WTC11 (cell line): ENCODE data around the gene DSTN. TPM values are rescaled to one million over a fixed set of nuclear protein-coding genes. Genes with fewer than 3 reads are reported as not detected.

Source experiments
- ATAC-seq: fragments of 200-7000 bp; cut with Tn5 transposase; 2 replicates; pipeline ENCODE4 v1.10.0; 2021; ENCODE audit warnings: mild to moderate bottlenecking, moderate library complexity
- CTCF ChIA-PET: fragments of 300-600 bp; sonication (Branson Sonifier 250); formaldehyde crosslinking; loops from one replicate; lab custom pipeline; 2021; ENCODE audit warnings: antibody characterized with exemption; lab: Charles Lee
- POLR2A ChIA-PET: fragments of 350-600 bp; sonication (Branson Sonifier 250); formaldehyde crosslinking; loops from one replicate; lab custom pipeline; 2021; ENCODE audit warnings: antibody characterized with exemption; lab: Charles Lee
- DNase-seq: peaks from one replicate; pipeline ENCODE4 v3.0.0; 2021; ENCODE audit warnings: low spot score
- H3K27ac Mint-ChIP-seq: 2 replicates; pipeline ENCODE4 v1.8.0; 2021; ENCODE audit warnings: mixed read lengths
- H3K27me3 Mint-ChIP-seq: 2 replicates; pipeline ENCODE4 v1.8.0; 2021; ENCODE audit warnings: low read depth, mild to moderate bottlenecking, moderate library complexity, mixed read lengths
- H3K36me3 Mint-ChIP-seq: 2 replicates; pipeline ENCODE4 v1.8.0; 2021; ENCODE audit warnings: mixed read lengths
- H3K4me1 Mint-ChIP-seq: 2 replicates; pipeline ENCODE4 v1.8.0; 2022; ENCODE audit warnings: mixed read lengths
- H3K4me3 Mint-ChIP-seq: 2 replicates; pipeline ENCODE4 v1.8.0; 2021; ENCODE audit warnings: mild to moderate bottlenecking, moderate library complexity, mixed read lengths
- H3K9me3 Mint-ChIP-seq: 2 replicates; pipeline ENCODE4 v1.8.0; 2021; ENCODE audit warnings: mixed read lengths
- ESRRA ChIP-seq: sonication (generic); formaldehyde crosslinking; IDR thresholded peaks from 2 replicates; pipeline ENCODE4 v1.8.1; 2022; ENCODE audit warnings: mild to moderate bottlenecking, missing genetic modification reagents, borderline replicate concordance
- FOXJ3 ChIP-seq: sonication (generic); formaldehyde crosslinking; IDR thresholded peaks from 2 replicates; pipeline ENCODE4 v1.9.0; 2021; ENCODE audit warnings: missing genetic modification reagents, mild to moderate bottlenecking, borderline replicate concordance
- FOXP1 ChIP-seq: sonication (generic); formaldehyde crosslinking; IDR thresholded peaks from 2 replicates; pipeline ENCODE4 v1.8.0; 2022; ENCODE audit warnings: missing genetic modification reagents, mild to moderate bottlenecking, moderate library complexity, borderline replicate concordance
- FOXP4 ChIP-seq: sonication (generic); formaldehyde crosslinking; IDR thresholded peaks from 2 replicates; pipeline ENCODE4 v1.8.0; 2022; ENCODE audit warnings: mild to moderate bottlenecking, missing genetic modification reagents
- MXD4 ChIP-seq: fragments of 250-450 bp; sonication (Bioruptor Pico); IDR thresholded peaks from 2 replicates; pipeline ENCODE4 v1.8.0; 2021; ENCODE audit warnings: mild to moderate bottlenecking, moderate library complexity, borderline replicate concordance
- NFYB ChIP-seq: sonication (generic); formaldehyde crosslinking; conservative IDR thresholded peaks from 2 replicates; pipeline ENCODE4 v1.8.0; 2022; ENCODE audit warnings: low read depth, missing genetic modification reagents
- NR2C2 ChIP-seq: sonication (generic); formaldehyde crosslinking; IDR thresholded peaks from 2 replicates; pipeline ENCODE4 v1.8.0; 2022; ENCODE audit warnings: mild to moderate bottlenecking, missing genetic modification reagents
- SOX15 ChIP-seq: fragments of 250-450 bp; sonication (Bioruptor Pico); IDR thresholded peaks from 2 replicates; pipeline ENCODE4 v1.9.0; 2021; ENCODE audit warnings: mild to moderate bottlenecking
- TEAD4 ChIP-seq: sonication (generic); formaldehyde crosslinking; IDR thresholded peaks from 2 replicates; pipeline ENCODE4 v1.8.0; 2022; ENCODE audit warnings: mild to moderate bottlenecking, missing genetic modification reagents
- TP53 ChIP-seq: sonication (generic); formaldehyde crosslinking; IDR thresholded peaks from 2 replicates; pipeline ENCODE4 v1.8.1; 2023; ENCODE audit warnings: mild to moderate bottlenecking, missing genetic modification reagents
- USF2 ChIP-seq: sonication (generic); formaldehyde crosslinking; IDR thresholded peaks from 2 replicates; pipeline ENCODE4 v1.8.1; 2023; ENCODE audit warnings: mild to moderate bottlenecking, missing genetic modification reagents, moderate library complexity
- ZNF121 ChIP-seq: sonication (generic); formaldehyde crosslinking; IDR thresholded peaks from 2 replicates; pipeline ENCODE4 v1.8.0; 2023; ENCODE audit warnings: missing genetic modification reagents
- ZNF138 ChIP-seq: sonication (generic); formaldehyde crosslinking; conservative IDR thresholded peaks from 2 replicates; pipeline ENCODE4 v1.8.1; 2022; ENCODE audit warnings: mild to moderate bottlenecking, moderate library complexity, missing genetic modification reagents
- ZNF317 ChIP-seq: sonication (generic); formaldehyde crosslinking; IDR thresholded peaks from 2 replicates; pipeline ENCODE4 v1.8.1; 2023; ENCODE audit warnings: low read depth, mild to moderate bottlenecking, moderate library complexity, missing genetic modification reagents, borderline replicate concordance
- ZNF416 ChIP-seq: fragments of 250-450 bp; sonication (Bioruptor Pico); IDR thresholded peaks from 2 replicates; pipeline ENCODE4 v1.9.0; 2021; ENCODE audit warnings: mild to moderate bottlenecking, inconsistent platforms
- ZNF532 ChIP-seq: fragments of 250-450 bp; sonication (Bioruptor Pico); IDR thresholded peaks from 2 replicates; pipeline ENCODE4 v1.9.0; 2021; ENCODE audit warnings: mild to moderate bottlenecking, borderline replicate concordance
- total RNA-seq: library from RNA; stranded (reverse); gene quantifications from 3 replicates; pipeline ENCODE4 v1.2.3, GENCODE V29; 2021
- TF ChIP-seq, protein P1 (sequence below): sonication (generic); formaldehyde crosslinking; IDR thresholded peaks from 2 replicates; pipeline ENCODE4 v1.8.0; 2023; ENCODE audit warnings: missing genetic modification reagents
- TF ChIP-seq, protein P2 (sequence below): fragments of 250-450 bp; sonication (Bioruptor Pico); IDR thresholded peaks from 2 replicates; pipeline ENCODE4 v1.8.0; 2021; ENCODE audit warnings: mild to moderate bottlenecking
- TF ChIP-seq, protein P3 (sequence below): sonication (generic); formaldehyde crosslinking; IDR thresholded peaks from 2 replicates; pipeline ENCODE4 v1.8.1; 2022; ENCODE audit warnings: mild to moderate bottlenecking, missing genetic modification reagents, moderate library complexity, borderline replicate concordance

The DSTN gene
- total RNA-seq, 1 experiment from 2014 or later: 153 TPM

DNA sequence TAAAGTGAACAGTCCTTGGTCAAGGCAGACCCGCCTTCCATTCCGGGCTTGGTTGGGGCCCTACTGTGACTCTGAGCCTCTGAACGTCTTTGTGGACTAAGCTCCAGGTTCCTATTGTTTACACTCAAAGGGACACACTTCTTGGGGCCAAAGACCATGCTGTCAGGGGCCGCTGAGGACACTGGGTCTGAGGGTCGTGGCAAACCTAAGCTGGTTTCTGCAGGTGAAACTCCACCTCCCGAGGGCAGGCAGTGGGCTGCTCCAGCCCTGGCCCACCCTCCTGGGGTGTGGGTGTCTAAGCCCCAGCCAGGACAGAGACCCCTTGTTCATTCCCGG lies 43.1 kb downstream of the DSTN start:
- TF ChIP-seq NFYB (CRISPR knock-in tag) (no peak), ZNF138 (CRISPR knock-in tag) (no peak), SOX15 (CRISPR knock-in tag) (no peak), ZNF416 (CRISPR knock-in tag) (no peak), NR2C2 (no peak)
- TF ChIP-seq, protein P1, sequence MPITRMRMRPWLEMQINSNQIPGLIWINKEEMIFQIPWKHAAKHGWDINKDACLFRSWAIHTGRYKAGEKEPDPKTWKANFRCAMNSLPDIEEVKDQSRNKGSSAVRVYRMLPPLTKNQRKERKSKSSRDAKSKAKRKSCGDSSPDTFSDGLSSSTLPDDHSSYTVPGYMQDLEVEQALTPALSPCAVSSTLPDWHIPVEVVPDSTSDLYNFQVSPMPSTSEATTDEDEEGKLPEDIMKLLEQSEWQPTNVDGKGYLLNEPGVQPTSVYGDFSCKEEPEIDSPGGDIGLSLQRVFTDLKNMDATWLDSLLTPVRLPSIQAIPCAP (CRISPR knock-in tag): no peak
- DNase-seq: no peak
- POLR2A ChIA-PET: no interaction called here
- Mint-ChIP-seq H3K36me3 (peaks cover 11% of the 10 kb centered on the region), H3K27ac (peak overlapping the region; percentile 95), H3K4me1 (peaks cover 3% of the 10 kb centered on the region), H3K4me3 (no peak overlapping the region), H3K27me3 (no peaks in the 10 kb centered on the region), H3K9me3 (no peaks in the 10 kb centered on the region)
- ATAC-seq: no peak
- CTCF ChIA-PET: interaction anchor here (0.6 to 1.3 kb wide), 4 partner anchors 76 to 258 kb away, joined by 3 to 4 read pairs (median 4); no protein-coding TSS in a partner anchor

DNA sequence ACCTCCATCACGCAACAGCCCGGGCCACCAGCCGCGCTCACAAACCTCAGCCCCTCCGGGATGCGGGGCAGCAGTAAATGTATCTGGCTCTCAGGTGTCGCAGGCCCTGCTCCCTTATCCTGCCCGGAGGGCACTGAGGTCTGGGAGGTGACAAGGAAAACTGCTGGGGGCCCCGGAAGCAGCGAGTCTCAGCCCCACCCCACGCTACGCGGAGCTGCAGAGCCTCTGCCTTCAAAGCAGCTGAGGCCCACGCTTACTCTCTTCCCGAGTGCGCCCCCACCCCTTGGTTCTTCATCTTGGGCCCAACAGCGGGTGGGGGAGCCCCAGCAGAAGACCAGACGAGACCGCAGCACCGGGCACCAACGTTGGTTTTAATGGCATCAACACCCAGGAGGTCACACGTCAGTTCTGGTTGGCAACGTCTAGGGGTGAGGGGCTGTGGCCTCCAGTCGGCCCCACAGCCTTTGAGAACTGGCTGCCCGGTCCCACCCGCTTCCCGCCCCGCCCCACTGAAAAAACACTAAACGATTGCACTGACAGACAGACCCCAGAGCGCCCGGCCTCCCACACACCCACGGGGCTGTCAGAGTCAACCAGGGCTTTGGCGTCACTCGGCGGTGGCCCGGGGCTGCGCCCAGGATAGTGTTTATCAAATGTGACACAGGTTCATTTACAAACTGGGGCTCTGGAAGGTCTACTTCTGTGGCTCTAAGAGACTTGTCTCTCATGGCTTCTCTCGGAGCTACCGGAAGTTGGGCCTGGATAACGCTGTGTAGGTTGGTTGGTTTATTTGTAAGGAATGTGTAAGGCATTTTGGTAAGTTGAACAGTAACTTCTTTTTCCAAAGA lies 43.7 kb downstream of the DSTN start:
- ChIA-PET POLR2A (no interaction called here), CTCF (interaction anchor here (1.0 to 1.4 kb wide), 5 partner anchors 14 to 105 kb away, joined by 3 to 5 read pairs (median 3); no protein-coding TSS in a partner anchor)
- H3K4me1 Mint-ChIP-seq: peaks cover 3% of the 10 kb centered on the region
- peak overlapping the region; percentile 74; the same call in 1 of the 2 replicates for H3K27ac Mint-ChIP-seq
- ATAC-seq: no peak
- no peak for DNase-seq
- H3K27me3 Mint-ChIP-seq: no peaks in the 10 kb centered on the region
- no peaks in the 10 kb centered on the region for H3K9me3 Mint-ChIP-seq
- TF ChIP-seq, protein P2, sequence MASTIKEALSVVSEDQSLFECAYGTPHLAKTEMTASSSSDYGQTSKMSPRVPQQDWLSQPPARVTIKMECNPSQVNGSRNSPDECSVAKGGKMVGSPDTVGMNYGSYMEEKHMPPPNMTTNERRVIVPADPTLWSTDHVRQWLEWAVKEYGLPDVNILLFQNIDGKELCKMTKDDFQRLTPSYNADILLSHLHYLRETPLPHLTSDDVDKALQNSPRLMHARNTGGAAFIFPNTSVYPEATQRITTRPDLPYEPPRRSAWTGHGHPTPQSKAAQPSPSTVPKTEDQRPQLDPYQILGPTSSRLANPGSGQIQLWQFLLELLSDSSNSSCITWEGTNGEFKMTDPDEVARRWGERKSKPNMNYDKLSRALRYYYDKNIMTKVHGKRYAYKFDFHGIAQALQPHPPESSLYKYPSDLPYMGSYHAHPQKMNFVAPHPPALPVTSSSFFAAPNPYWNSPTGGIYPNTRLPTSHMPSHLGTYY (CRISPR knock-in tag): no peak
- no peak for TF ChIP-seq TP53 (CRISPR knock-in tag)
- no peak for TF ChIP-seq ZNF121 (CRISPR knock-in tag)
- TF ChIP-seq TEAD4 (CRISPR knock-in tag): no peak
- TF ChIP-seq FOXP1: no peak
- no peak for TF ChIP-seq FOXP4 (CRISPR knock-in tag)
- no peak for TF ChIP-seq ZNF317 (CRISPR knock-in tag)
- no peak overlapping the region for H3K4me3 Mint-ChIP-seq
- H3K36me3 Mint-ChIP-seq: peaks cover 17% of the 10 kb centered on the region

- H3K4me1 Mint-ChIP-seq: peaks cover 3% of the 10 kb centered on the region
- H3K9me3 Mint-ChIP-seq: no peaks in the 10 kb centered on the region
- ATAC-seq (no peak), DNase-seq (no peak)
- H3K27me3 Mint-ChIP-seq: no peaks in the 10 kb centered on the region
- peaks cover 22% of the 10 kb centered on the region for H3K36me3 Mint-ChIP-seq
- ChIA-PET POLR2A (no interaction called here), CTCF (interaction anchor here (0.6 to 1.4 kb wide), 6 partner anchors 13 to 813 kb away, joined by 3 to 5 read pairs (median 3); no protein-coding TSS in a partner anchor)
- H3K27ac Mint-ChIP-seq: peak overlapping the region; percentile 74; the same call in 1 of the 2 replicates
- H3K4me3 Mint-ChIP-seq: no peak overlapping the region
- TF ChIP-seq ZNF532 (CRISPR knock-in tag): no peak
- TF ChIP-seq USF2 (CRISPR knock-in tag): no peak
- TF ChIP-seq MXD4 (CRISPR knock-in tag): no peak
- no peak for TF ChIP-seq FOXJ3
- no peak for TF ChIP-seq ESRRA (CRISPR knock-in tag)
- TF ChIP-seq, protein P3, sequence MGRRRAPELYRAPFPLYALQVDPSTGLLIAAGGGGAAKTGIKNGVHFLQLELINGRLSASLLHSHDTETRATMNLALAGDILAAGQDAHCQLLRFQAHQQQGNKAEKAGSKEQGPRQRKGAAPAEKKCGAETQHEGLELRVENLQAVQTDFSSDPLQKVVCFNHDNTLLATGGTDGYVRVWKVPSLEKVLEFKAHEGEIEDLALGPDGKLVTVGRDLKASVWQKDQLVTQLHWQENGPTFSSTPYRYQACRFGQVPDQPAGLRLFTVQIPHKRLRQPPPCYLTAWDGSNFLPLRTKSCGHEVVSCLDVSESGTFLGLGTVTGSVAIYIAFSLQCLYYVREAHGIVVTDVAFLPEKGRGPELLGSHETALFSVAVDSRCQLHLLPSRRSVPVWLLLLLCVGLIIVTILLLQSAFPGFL (CRISPR knock-in tag): no peak
Observed at GRCh38 chr20:17614176-17614811, 44.4 kb downstream of the DSTN start.
